HuH-7 (cell line): Measurements from ENCODE around the gene PRDM12.

Experiments
- DNase-seq: peaks from one replicate; pipeline ENCODE4 v3.0.0; 2011; ENCODE audit warnings: low spot score

The PRDM12 gene

DNA sequence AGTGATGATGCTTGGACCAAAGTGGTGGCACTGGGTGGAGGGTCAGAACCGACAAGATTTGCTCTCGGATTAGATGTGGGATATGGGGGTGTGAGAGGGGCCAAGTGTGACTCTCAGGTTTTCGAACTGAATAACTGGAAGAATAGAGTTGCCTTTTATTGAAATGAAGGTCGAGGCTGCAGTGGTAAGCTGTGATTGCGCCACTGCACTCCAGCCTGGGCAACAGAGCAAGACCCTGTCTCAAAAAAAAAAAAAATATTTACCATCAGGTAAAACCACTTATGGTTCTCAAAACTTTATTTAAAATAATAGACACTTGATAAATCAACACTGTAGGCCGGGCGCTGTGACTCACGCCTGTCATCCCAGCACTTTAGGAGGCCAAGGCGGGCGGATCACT, 56.4 kb downstream of the PRDM12 start:
- no peak for DNase-seq

DNA sequence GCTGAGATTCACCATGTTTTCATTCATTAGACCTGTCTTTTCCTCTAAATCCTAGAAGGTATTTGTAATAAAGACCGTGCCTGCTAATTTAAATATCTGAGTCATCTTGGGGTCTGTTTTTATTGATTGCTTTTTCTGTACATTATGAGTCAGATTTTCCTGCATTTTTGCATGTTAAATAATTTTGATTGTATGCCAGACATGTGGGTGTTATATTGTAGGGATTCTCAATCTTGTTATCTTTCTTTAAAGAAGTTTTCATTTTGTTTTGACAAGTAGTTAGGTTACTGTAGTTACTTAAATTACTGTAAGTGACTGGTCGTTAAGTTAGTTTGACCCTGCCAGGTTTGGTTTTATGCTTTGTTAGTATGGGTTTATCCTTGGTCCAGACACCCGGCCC, 64.3 kb downstream of the PRDM12 start:
- no peak for DNase-seq

- DNase-seq = no peak
Observed at GRCh38 chr9:130729145-130729544, 64.8 kb downstream of the PRDM12 start.

GRCh38 chr9:130731355-130731754, 67.0 kb downstream of the PRDM12 start:
- DNase-seq = no peak

DNA sequence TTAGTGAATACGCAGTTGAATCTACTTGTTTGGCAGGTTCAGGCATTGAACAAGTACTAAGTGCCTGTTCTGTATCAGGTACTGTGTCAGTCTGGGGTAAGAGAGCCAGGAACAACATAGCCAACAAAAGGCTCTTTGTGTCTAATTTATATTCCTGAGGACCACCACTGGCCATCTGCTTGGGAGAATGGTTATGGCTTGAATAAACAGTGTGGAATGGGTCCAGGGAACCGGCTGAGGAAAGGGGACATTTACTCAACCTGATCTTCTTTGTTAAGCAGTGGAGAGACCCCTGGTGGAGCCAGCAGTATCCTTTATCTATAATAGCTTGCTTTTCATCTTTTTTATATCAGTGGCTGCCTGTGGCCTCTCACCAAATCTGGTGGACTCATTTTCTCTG, 67.7 kb downstream of the PRDM12 start:
- DNase-seq = no peak
